SH-SY5Y (cell line): ENCODE measurements around the gene CDH16.

Experiments used
- GATA2 ChIP-seq: IDR thresholded peaks from 2 replicates; pipeline ENCODE4 v1.6.1; 2011; ENCODE audit warnings: mild to moderate bottlenecking, low read depth, low read length
- GATA3 ChIP-seq: IDR thresholded peaks from 2 replicates; pipeline ENCODE4 v1.6.1; 2011; ENCODE audit warnings: low read depth, mild to moderate bottlenecking, low read length, moderate library complexity

DNA sequence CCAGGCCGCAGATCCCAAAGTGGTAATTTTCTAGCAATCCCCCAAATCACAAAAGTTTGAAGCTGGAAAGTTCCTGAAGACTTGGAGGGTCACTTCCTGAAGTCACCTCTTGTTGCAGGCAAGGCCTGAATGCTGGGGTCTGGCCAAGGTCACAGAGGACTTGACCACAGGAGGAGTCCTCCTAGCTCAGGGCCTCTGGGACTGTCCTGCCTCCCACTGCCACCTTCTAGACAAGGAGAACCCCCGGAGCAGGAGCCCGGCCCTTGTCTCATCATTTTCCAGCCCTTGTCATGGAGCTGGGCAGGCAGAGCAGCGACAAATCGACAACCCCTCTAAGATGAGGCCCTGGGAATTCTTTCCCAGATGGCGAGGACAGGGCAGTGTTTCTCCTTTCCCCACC lies 330 bp downstream of the CDH16 start:
- TF ChIP-seq GATA2 (no peak), GATA3 (no peak)
